Erythroblast (primary cell): ENCODE measurements around the gene CEP83.

Source experiments
- GATA1 ChIP-seq: IDR thresholded peaks from 2 replicates; pipeline ENCODE4 v1.6.1; 2011; ENCODE audit warnings: low read depth, mild to moderate bottlenecking, control low read depth, low read length, moderate library complexity
- POLR2A ChIP-seq: IDR thresholded peaks from 2 replicates; pipeline ENCODE4 v1.6.1; 2011; ENCODE audit warnings: mild to moderate bottlenecking, low read length

- no peak for TF ChIP-seq POLR2A
- TF ChIP-seq GATA1: no peak
Observed at GRCh38 chr12:94503619-94504018, 44.0 kb upstream of the CEP83 start.
